Transverse colon (tissue), 4 donors: ENCODE data around the gene CHST11. TPM values are rescaled to one million over a fixed set of nuclear protein-coding genes. Genes with fewer than 3 reads are reported as not detected.

Experiments used
- DNase-seq: peaks from one replicate; pipeline ENCODE4 v3.0.0-alpha.2; 2019
- H3K27ac ChIP-seq, 4 donors: fragments of 200-600 bp; sonication (generic); 2 replicates each; pipeline ENCODE4 v1.5.1; 2016 to 2018; ENCODE audit warnings: inconsistent platforms in 4 of 4
- H3K27me3 ChIP-seq: fragments of 200-600 bp; sonication (generic); 2 replicates; pipeline ENCODE4 v1.5.1; 2017; ENCODE audit warnings: inconsistent platforms
- H3K36me3 ChIP-seq, 4 donors: fragments of 200-600 bp; sonication (generic); 2 replicates each; pipeline ENCODE4 v1.5.1; 2017 to 2019; ENCODE audit warnings: inconsistent platforms in 4 of 4
- H3K4me1 ChIP-seq, 4 donors: fragments of 200-600 bp; sonication (generic); 2 replicates each; pipeline ENCODE4 v1.5.1; 2017 to 2020; ENCODE audit warnings: inconsistent platforms in 4 of 4
- H3K4me3 ChIP-seq, 4 donors: fragments of 200-600 bp; sonication (generic); 1 replicate in 1 of 4; 2 replicates in 3 of 4; pipeline versions ENCODE4 v1.5.1 to v1.6.1; 2017 to 2019; ENCODE audit warnings: inconsistent platforms in 4 of 4
- H3K9me3 ChIP-seq, 2 donors: fragments of 200-600 bp; sonication (generic); 2 replicates each; pipeline ENCODE4 v1.5.1; 2017 to 2019; ENCODE audit warnings: inconsistent platforms in 2 of 2
- CTCF ChIP-seq, 5 experiments: fragments of 200-600 bp in 3 of 5; fragments of 450-650 bp in 2 of 5; sonication (generic) in 3 of 5; IDR thresholded peaks; 1 replicate in 2 of 5; 2 replicates in 3 of 5; pipeline ENCODE4 v1.5.1; 2016 to 2017; ENCODE audit warnings: antibody characterized with exemption in 5 of 5, inconsistent platforms in 3 of 5, mild to moderate bottlenecking in 2 of 5, moderate library complexity in 1 of 5
- EP300 ChIP-seq: sonication (generic); formaldehyde crosslinking; IDR thresholded peaks from one replicate; pipeline ENCODE4 v1.6.1; 2017; ENCODE audit warnings: antibody characterized with exemption, low read depth
- POLR2A ChIP-seq: fragments of 450-650 bp; IDR thresholded peaks from one replicate; pipeline ENCODE4 v1.6.1; 2016; ENCODE audit warnings: antibody characterized with exemption, mild to moderate bottlenecking, moderate library complexity
- POLR2AphosphoS5 ChIP-seq, 3 donors: sonication (generic); formaldehyde crosslinking; IDR thresholded peaks; one replicate each; pipeline ENCODE4 v1.6.1; 2016; ENCODE audit warnings: antibody characterized with exemption in 3 of 3
- WGBS, 2 donors: methylation state at CpG; one replicate each; pipeline ENCODE4 v1.1.5; 2018; ENCODE audit warnings: low coverage in 1 of 2; 5-methylcytosine and 5-hydroxymethylcytosine counted together
- in situ Hi-C, 4 donors: fragments of 200-750 bp; cut with MboI; loops; one replicate each; pipeline versions ENCODE4 v1.15.0 to v1.15.1; 2017; ENCODE audit warnings: low sequenced_read_pairs in 3 of 4, low pct_ligation_motif_present in 1 of 4, low pct_unique_long_range_greater_than_20kb in 1 of 4
- intact Hi-C: fragments of 100-400 bp; cut with DNase I; formaldehyde crosslinking; loops from one replicate; pipeline ENCODE4 v1.15.1; 2023; ENCODE audit warnings: low total_unique reads
- total RNA-seq, 4 donors: library from RNA; depleted of rRNA; stranded (reverse); fragments of >200 nt; gene quantifications; one replicate each; pipeline ENCODE4 v1.1.0, GENCODE V29; 2016

CHST11 gene
- total RNA-seq, 4 donors from 2014 or later = 4.2 to 123 (median 31.5) TPM

DNA sequence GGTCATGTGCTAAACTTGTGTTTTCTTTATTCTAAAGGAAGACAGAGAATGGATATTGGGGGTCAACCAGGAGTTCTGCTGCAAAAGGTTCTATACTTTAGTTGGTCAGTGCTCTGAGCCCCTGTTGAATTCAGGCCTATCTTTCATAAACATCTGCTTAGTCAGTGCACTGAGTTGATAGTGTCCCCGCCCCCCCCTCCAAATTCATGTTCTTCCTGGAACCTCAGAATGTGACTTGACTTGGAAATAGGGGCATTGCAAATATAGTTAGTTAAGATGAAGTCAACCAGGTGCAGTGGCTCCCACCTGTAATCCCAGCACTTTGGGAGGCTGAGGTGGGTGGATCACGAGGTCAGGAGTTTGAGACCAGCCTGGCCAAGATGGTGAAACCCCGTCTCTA lies 23.3 kb downstream of the CHST11 start:
- WGBS, 2 donors = 78 to 91% methylated on average over 2 to 3 of the region's 3 CpGs
- TF ChIP-seq POLR2AphosphoS5 (IDR thresholded peaks at IDR 0.05) = no peak
- TF ChIP-seq POLR2A = no peak
- no peak for TF ChIP-seq EP300
- TF ChIP-seq CTCF (IDR thresholded peaks at IDR 0.05) = no peak

DNA sequence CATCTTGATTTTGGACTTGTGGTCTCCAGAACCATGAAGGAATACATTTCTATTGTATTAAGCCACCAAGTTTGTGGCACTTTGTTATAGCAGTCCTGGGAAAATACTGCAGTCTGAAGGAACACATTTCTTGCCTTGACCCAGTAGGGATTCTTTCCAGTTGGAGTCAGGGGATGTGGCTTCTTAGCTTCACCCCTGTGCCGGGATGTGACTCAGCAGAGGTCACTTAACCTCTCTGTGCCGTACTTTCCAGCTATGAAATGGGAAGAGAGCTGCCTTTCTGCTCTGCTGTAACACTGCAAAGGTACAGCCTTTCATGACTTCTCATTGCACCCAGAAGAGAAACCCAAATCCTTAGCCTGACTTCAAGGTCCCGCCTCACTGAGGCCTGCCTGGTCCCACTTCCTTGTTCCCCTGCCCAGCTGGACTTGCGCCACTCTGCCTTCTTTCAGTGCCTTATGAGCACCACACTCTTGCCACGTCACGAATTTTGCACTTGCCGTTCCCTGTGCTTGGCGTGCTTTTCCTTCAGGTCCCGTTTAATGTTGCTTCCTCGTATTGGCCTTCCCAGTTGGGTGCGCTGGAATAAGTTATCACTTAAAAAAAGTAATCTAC lies 24.2 kb downstream of the CHST11 start:
- Histone ChIP-seq H3K4me3 (no peak overlapping the region), H3K27me3 (no peaks in the 10 kb centered on the region), H3K36me3 (no peaks in the 10 kb centered on the region), H3K9me3 (no peaks in the 10 kb centered on the region), H3K4me1 (peaks cover 0 to 29% (median 5%) of the 10 kb centered on the region in 4 donors), H3K27ac (peak overlapping the region in 2 of 4 donors; percentile 1 to 7)
- intact Hi-C loops = no loop called here
- peak in 1 of 3 donors; percentile 6 for TF ChIP-seq POLR2AphosphoS5 (IDR thresholded peaks at IDR 0.05)
- no peak for TF ChIP-seq EP300
- 88 to 96% methylated on average over 7 to 11 of the region's 11 CpGs for WGBS, 2 donors
- in situ Hi-C loops = no loop called here
- DNase-seq = peak; percentile 43

More for the DNA sequence above, 23.3 kb downstream of the CHST11 start:
- Histone ChIP-seq H3K27ac (peak overlapping the region in 1 of 4 donors; percentile 63), H3K27me3 (no peaks in the 10 kb centered on the region), H3K36me3 (no peaks in the 10 kb centered on the region), H3K4me3 (no peak overlapping the region), H3K9me3 (no peaks in the 10 kb centered on the region), H3K4me1 (peaks cover 0 to 28% (median 2%) of the 10 kb centered on the region in 4 donors)
- DNase-seq = no peak
- in situ Hi-C loops (no loop called here), intact Hi-C loops (no loop called here)

GRCh38 chr12:104482113-104482512 lies 25.4 kb downstream of the CHST11 start:
- H3K4me3 ChIP-seq = no peak overlapping the region
- no peaks in the 10 kb centered on the region for H3K9me3 ChIP-seq
- TF ChIP-seq POLR2A = no peak
- no peak for TF ChIP-seq EP300
- no peak for TF ChIP-seq POLR2AphosphoS5 (IDR thresholded peaks at IDR 0.05)
- TF ChIP-seq CTCF (IDR thresholded peaks at IDR 0.05) = no peak
- no peaks in the 10 kb centered on the region for H3K27me3 ChIP-seq
- no peak overlapping the region for H3K27ac ChIP-seq
- H3K4me1 ChIP-seq = peaks cover 0 to 41% (median 13%) of the 10 kb centered on the region in 4 donors
- DNase-seq = no peak
- 43 to 50% methylated on average over 2 to 4 of the region's 4 CpGs for WGBS, 2 donors
- in situ Hi-C loops (no loop called here), intact Hi-C loops (no loop called here)
- H3K36me3 ChIP-seq = no peaks in the 10 kb centered on the region

- H3K27me3 ChIP-seq = no peaks in the 10 kb centered on the region
- intact Hi-C loops (no loop called here), in situ Hi-C loops (no loop called here)
- DNase-seq = no peak
- no peaks in the 10 kb centered on the region for H3K9me3 ChIP-seq
- H3K4me1 ChIP-seq = peaks cover 0 to 46% (median 17%) of the 10 kb centered on the region in 4 donors
- no peaks in the 10 kb centered on the region for H3K36me3 ChIP-seq
- no peak overlapping the region for H3K27ac ChIP-seq
- TF ChIP-seq CTCF (IDR thresholded peaks at IDR 0.05) = no peak
- TF ChIP-seq EP300 = no peak
- no peak for TF ChIP-seq POLR2AphosphoS5 (IDR thresholded peaks at IDR 0.05)
- no peak for TF ChIP-seq POLR2A
- WGBS, 2 donors = 61 to 80% methylated on average over 1 to 4 of the region's 4 CpGs
- no peak overlapping the region for H3K4me3 ChIP-seq
Measured at GRCh38 chr12:104482748-104483147, 26.0 kb downstream of the CHST11 start.

- in situ Hi-C loops = no loop called here
- peaks cover 0 to 40% (median 15%) of the 10 kb centered on the region in 4 donors for H3K4me1 ChIP-seq
- H3K36me3 ChIP-seq = no peaks in the 10 kb centered on the region
- H3K4me3 ChIP-seq = no peak overlapping the region
- H3K27ac ChIP-seq = no peak overlapping the region
- intact Hi-C loops = no loop called here
- no peak for DNase-seq
- TF ChIP-seq CTCF (IDR thresholded peaks at IDR 0.05) (no peak), POLR2A (no peak), EP300 (no peak)
- WGBS, 2 donors = 80% methylated on average over 2 of the region's 2 CpGs; no CpG with 5 or more reads in 1 of the 2 donors
- H3K9me3 ChIP-seq = no peaks in the 10 kb centered on the region
- H3K27me3 ChIP-seq = no peaks in the 10 kb centered on the region
Measured at GRCh38 chr12:104484079-104484478, 27.3 kb downstream of the CHST11 start.
